ENCODE measurements around the gene ECM1.

DNA sequence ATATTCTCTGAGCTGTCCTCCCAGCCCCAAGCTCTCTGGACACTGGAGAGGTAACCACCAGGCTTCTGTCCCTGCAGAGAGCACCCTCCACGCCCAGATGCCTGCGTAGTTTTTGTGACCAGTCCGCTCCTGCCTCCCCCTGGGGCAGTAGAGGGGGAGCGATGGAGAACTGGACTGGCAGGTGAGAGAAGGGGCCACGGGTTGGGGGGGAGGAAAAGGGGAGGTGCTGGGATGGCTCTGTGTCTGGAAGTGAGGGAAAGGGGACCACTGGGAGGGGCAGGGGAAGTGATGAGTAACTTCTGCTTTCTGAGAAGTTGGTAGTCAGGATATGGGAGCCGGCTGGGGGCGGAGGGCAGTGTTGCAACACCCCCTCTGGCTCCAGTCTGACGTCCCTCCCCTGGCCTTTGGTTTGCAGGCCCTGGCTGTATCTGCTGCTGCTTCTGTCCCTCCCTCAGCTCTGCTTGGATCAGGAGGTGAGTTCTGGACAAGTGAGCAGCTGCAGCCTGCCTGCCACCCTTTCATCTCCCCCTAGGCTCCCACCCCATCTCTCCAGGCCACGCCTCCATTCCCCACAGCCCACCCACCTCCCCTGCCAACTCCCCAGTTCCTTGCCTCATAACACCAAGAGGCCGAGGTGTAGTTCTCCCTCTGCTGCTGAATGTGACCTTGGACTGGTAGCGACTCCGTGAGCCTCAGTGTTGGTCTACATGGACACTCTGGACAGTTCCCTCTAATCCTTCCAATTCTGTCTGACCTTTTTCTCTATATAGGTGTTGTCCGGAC is 44.4 kb downstream of the ECM1 start:
- TF ChIP-seq, protein P1, sequence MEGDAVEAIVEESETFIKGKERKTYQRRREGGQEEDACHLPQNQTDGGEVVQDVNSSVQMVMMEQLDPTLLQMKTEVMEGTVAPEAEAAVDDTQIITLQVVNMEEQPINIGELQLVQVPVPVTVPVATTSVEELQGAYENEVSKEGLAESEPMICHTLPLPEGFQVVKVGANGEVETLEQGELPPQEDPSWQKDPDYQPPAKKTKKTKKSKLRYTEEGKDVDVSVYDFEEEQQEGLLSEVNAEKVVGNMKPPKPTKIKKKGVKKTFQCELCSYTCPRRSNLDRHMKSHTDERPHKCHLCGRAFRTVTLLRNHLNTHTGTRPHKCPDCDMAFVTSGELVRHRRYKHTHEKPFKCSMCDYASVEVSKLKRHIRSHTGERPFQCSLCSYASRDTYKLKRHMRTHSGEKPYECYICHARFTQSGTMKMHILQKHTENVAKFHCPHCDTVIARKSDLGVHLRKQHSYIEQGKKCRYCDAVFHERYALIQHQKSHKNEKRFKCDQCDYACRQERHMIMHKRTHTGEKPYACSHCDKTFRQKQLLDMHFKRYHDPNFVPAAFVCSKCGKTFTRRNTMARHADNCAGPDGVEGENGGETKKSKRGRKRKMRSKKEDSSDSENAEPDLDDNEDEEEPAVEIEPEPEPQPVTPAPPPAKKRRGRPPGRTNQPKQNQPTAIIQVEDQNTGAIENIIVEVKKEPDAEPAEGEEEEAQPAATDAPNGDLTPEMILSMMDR (conservative IDR thresholded peaks at IDR 0.05; ENCODE audit: low read length), result no peak
- TF ChIP-seq EZH2phosphoT487 (IDR thresholded peaks at IDR 0.05; ENCODE audit: borderline replicate concordance, low read depth, low read length), result no peak

Data from OCI-LY7 (cell line).